GM15510 (cell line): ENCODE measurements around the gene UBE2M.

Source experiments
- POLR2A ChIP-seq: IDR thresholded peaks from 3 replicates; pipeline ENCODE4 v1.6.1; 2011; ENCODE audit warnings: borderline replicate concordance; ENCODE audit not compliant: insufficient read length; ENCODE audit errors: extremely low read depth

Gene UBE2M

GRCh38 chr19:58560007-58560887 lies 1.8 kb upstream of the UBE2M start:
- TF ChIP-seq POLR2A, result no peak

- peak; percentile 74 for TF ChIP-seq POLR2A
Observed at GRCh38 chr19:58559275-58560006, 1.0 kb upstream of the UBE2M start.

GRCh38 chr19:58558623-58559274 lies 338 bp upstream of the UBE2M start:
- peak; percentile 71 for TF ChIP-seq POLR2A

GRCh38 chr19:58557221-58558065 lies 968 bp downstream of the UBE2M start:
- no peak for TF ChIP-seq POLR2A

GRCh38 chr19:58556622-58557220 lies 1.7 kb downstream of the UBE2M start:
- no peak for TF ChIP-seq POLR2A

GRCh38 chr19:58555920-58556621 lies 2.3 kb downstream of the UBE2M start:
- TF ChIP-seq POLR2A, result no peak

GRCh38 chr19:58555369-58555885 lies 3.0 kb downstream of the UBE2M start:
- no peak for TF ChIP-seq POLR2A

GRCh38 chr19:58554494-58555368 lies 3.7 kb downstream of the UBE2M start, which contains the start of gene CHMP2A:
Gene CHMP2A (minus strand): TSS chr19:58555105. CDS start chr19:58554212, 893 bp downstream.
- peak; percentile 84 for TF ChIP-seq POLR2A

- no peak for TF ChIP-seq POLR2A
Observed at GRCh38 chr19:58553799-58554493, 4.5 kb downstream of the UBE2M start.

- TF ChIP-seq POLR2A, result no peak
Observed at GRCh38 chr19:58552655-58553054, 5.8 kb downstream of the UBE2M start.

GRCh38 chr19:58551577-58552471 lies 6.6 kb downstream of the UBE2M start:
- TF ChIP-seq POLR2A, result no peak

GRCh38 chr19:58551123-58551497 lies 7.3 kb downstream of the UBE2M start:
- TF ChIP-seq POLR2A, result no peak
